ENCODE results near the gene UACA.

The UACA gene

DNA sequence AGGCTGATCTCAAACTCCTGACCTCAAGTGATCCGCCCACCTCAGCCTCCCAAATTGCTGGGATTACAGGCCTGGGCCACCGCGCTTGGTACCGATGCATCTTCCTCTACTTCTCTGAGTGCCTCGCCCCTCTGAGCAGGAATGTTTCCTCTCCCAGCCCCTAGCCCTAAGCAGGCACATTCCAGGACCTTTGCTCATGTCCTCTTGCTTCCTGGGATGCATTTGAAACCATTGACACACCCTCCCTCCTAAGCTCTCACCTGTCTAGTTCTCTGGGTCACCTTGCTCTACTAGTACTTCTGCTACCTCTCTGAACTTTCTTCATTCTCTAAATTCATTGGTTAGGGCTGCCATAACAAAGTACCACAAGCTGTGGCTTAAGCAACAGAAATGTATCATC, 17.9 kb upstream of the UACA start:
- no peak for DNase-seq

DNA sequence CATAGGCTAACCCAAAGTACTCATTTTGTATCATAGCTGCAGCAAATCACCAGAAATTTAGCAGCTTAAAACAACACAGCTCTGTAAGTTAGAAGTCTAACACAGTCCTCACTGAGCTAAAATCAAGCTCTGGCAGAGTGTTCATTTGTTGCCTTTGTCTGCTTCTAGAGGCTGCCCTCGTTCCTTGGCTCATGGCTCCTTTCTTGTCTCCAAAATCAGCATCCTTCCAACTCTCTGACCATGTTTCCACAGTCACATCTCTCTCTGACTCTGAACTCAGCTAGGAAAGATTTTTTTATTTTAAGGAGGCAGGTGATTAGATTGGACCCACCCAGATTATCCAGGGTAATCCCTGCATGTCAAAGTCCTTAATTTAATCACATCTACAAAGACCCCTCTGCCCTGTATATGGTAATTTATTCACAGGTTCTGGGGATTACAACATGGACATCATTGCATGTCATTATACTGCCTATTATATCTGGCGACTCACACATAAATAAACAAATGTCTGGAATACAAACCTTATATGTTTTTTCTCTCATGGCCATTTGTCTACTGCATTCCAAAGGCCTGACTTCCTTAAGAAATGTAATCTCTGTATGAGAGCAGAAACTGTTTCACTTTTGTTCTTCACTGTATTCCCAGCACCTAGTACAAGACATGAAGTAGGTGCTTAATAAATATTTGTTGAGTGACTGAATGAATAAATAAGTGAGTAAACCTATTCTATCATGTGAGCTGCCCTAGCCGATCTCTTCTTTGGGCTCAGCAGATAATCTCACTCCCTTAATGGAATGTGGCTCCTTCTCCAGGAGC, 15.1 kb upstream of the UACA start:
- DNase-seq, result no peak

GRCh38 chr15:70777170-70777926, 14.0 kb upstream of the UACA start:
- DNase-seq, result peak; percentile 79 to 81

GRCh38 chr15:70775160-70775559, 11.8 kb upstream of the UACA start:
- DNase-seq, result no peak

- DNase-seq, result no peak
Measured at GRCh38 chr15:70772402-70772801, 9.0 kb upstream of the UACA start.

DNA sequence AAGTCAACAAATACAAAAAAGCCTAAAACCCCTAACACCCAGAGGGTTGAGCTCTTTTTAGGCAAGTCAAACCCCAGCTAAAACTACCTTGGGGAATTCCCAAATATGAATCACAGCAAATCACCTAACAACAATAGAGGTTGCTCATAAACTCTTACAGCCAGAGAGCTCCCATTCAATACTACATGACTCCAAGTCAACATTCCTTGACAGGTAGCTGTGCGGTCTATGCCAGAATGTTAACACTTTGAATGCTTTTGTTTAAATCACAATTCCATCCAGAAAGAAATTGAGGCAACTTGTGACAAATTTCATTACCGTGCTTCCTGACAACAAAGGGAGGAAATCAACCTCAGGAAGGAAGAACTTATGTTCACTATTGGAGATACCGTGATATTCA, 7.5 kb upstream of the UACA start:
- no peak for DNase-seq

- DNase-seq, result peak; percentile 69 to 72
Measured at GRCh38 chr15:70768257-70768883, 5.0 kb upstream of the UACA start.

- peak; percentile 39 to 50 for DNase-seq
Measured at GRCh38 chr15:70767667-70768066, 4.3 kb upstream of the UACA start.

GRCh38 chr15:70766597-70766996, 3.2 kb upstream of the UACA start:
- DNase-seq, result no peak

DNA sequence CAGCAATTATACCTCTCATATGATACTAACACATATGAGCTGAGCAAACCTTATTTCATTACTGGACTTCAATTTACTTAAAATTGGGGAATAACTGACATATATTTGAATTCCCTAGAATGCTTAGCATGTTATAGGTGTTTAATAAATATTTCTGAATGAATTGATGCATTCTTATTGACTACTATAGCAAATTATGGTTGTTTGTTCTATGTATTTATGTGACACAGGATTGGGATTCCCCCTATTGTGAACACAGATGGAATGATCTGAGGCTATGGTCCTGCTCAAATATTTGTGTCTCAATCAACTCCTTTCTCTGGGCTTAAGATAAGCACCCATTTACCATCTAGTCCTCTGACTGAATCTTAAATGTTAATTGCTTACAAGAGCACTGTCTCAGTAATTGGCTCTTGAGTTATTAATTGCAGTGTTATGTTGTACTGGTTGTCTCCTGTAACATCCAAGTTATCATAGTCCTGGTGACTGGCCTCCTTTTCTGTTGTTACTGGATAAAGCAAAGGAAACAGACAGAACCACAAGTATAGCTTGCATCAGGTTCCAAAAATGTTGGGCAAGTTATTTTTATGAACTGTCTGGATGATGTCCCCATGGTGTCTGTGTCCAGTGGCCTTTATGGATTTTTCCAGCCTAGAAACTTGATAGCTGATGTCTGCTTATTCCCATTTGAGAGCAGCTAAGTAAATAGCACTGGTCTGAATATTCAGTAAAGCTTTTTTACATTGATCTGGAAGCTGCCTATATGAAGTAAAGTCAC, 2.3 kb upstream of the UACA start:
- DNase-seq, result no peak

GRCh38 chr15:70763950-70764730, 782 bp upstream of the UACA start:
- DNase-seq, result no peak

GRCh38 chr15:70762469-70763119, 764 bp downstream of the UACA start:
- peak in 1 of 2 donors; percentile 12 for DNase-seq

- DNase-seq, result no peak
Measured at GRCh38 chr15:70761931-70762468, 1.4 kb downstream of the UACA start.

- DNase-seq, result no peak
Measured at GRCh38 chr15:70761046-70761445, 2.3 kb downstream of the UACA start.

DNA sequence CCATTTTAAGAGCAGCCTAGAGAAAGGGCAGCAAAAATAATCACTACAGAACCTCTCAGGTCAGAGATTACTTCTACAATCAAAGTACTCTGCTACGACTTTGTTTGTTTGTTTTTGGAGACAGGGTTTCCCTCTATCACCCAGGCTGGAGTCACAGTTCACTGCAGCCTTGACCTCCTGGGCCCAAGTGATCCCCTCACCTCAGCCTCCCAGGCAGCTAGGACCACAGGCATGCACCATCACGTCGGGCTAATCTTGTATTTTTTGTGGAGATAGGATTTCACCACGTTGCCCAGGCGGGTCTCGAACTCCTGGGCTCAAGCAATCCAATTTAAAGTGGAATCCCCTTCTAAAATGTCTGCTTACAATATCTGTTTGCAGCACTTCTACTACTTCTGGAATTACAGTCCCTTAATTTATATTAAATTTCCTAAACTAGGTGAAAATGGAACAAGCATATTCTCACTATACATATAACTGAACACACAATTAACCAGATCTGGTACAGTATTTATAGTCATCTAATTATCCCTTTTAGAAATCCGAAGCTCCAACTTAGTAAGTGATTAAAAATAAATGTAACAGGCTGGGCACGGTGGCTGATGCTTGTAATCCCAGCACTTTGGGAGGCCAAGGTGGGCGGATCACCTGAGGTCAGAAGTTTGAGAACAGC, 4.4 kb downstream of the UACA start:
- DNase-seq, result no peak

GRCh38 chr15:70757627-70758026, 5.7 kb downstream of the UACA start:
- DNase-seq, result no peak

DNA sequence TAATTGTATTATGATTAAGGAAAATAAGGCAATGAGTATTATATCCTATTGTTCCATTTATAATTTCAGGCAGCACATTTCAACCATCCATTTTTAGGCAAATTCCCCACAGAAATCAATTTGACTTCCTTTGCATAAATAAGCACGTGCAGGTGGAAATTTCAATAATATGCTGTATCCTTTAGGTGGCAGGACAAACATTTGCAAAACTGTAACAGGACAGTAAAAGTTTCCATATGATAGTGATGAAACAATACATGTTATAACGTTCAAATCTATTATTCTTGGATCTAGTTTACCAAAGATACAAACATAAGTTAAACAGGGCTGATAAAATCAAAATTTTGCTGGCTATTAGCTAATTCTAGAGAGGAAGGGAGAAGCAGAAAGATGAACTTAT, 8.5 kb downstream of the UACA start:
- DNase-seq, result no peak

DNA sequence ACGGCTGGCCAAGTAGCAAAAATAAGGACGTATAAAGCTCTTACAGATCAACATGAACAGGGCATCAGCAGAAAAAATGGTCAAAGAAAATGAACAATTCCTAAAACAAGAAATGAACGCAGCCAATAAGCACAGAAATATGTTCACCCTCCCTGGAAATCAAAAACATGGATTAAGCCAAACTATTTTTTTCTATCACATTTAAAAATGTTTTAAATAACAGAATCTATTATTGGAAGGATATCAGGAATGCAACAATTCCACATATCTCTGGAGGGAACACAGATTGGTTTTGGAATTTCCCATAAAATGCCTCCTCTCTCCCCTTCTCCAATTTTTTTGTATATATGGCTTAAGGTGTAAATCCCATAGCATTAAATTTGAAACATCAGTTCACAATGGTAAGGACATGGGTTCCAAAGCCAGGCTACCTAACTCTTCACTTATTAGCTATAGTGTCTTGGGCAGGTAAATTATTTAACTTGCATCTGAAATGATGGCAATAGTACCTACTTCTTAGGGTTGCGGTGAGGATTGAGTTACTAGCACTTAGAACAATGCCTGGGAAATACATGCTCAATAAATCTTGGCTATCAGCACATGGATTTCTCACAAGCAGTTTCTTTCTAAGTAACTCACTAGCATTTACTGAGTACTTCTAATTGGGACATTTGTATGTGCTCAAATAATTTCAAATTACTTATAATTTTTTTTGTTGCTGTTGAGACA, 10.1 kb downstream of the UACA start:
- DNase-seq, result no peak

DNA sequence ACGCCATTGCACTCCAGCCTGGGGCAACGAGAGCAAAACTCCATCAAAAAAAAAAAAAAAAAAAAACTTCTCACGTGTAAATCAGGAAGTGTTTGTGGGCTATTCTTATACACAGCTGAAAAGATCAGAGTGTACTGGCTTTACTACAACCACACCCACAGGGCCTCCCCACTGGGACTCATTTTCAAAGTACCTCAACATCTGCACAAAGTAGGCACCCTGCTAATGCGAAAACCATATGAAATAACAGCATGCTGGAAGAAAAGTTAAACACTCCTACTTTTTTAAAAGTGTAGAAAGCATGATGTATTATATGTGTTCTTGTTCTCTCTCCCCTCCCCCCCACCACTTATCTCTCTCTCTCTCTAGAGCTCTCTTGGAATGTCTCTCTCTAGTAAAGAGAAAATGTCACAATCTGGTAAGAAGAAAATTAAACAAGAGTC, 11.1 kb downstream of the UACA start:
- no peak for DNase-seq

Measured in inflammatory macrophage treated with lipopolysaccharide for 1 hour (primary cell).